Adrenal gland (tissue), 12 donors: ENCODE measurements around the gene A4GALT. TPM values are rescaled to one million over a fixed set of nuclear protein-coding genes. Genes with fewer than 3 reads are reported as not detected.

ENCODE experiments used
- DNase-seq, 7 donors: peaks; one replicate each; pipeline ENCODE4 v3.0.0-alpha.2; 2019 to 2020
- H3K27ac ChIP-seq, 5 donors: fragments of 200-600 bp; sonication (generic) in 4 of 5; 1 replicate in 3 of 5; 2 replicates in 2 of 5; pipeline versions ENCODE4 v1.5.1 to v1.8.0; 2016 to 2020; ENCODE audit warnings: mild to moderate bottlenecking in 1 of 5
- H3K27me3 ChIP-seq: fragments of 200-600 bp; 2 replicates; pipeline ENCODE4 v1.8.0; 2021
- H3K36me3 ChIP-seq, 2 donors: fragments of 200-600 bp; replicated peaks in 1 of 2; 1 replicate in 1 of 2; 2 replicates in 1 of 2; pipeline versions ENCODE4 v1.5.1 to v1.8.0; 2018 to 2022
- H3K4me1 ChIP-seq, 2 donors: fragments of 200-600 bp; replicated peaks in 1 of 2; 1 replicate in 1 of 2; 2 replicates in 1 of 2; pipeline versions ENCODE4 v1.5.1 to v1.8.0; 2018 to 2021
- H3K4me3 ChIP-seq, 4 donors: fragments of 200-600 bp; sonication (generic) in 3 of 4; one replicate each; pipeline ENCODE4 v1.5.1; 2016 to 2018
- H3K9me3 ChIP-seq, 3 donors: fragments of 200-600 bp; sonication (generic) in 1 of 3; replicated peaks in 1 of 3; 1 replicate in 2 of 3; 2 replicates in 1 of 3; pipeline versions ENCODE4 v1.5.1 to v1.8.0; 2016 to 2021
- POLR2A ChIP-seq, 2 donors: fragments of 450-650 bp; IDR thresholded peaks; one replicate each; pipeline ENCODE4 v1.6.1; 2017; ENCODE audit warnings: antibody characterized with exemption in 2 of 2, mild to moderate bottlenecking in 2 of 2, moderate library complexity in 1 of 2
- WGBS, 4 donors: extraction: QIAGEN DNeasy Blood & Tissue Kit in 2 of 4; methylation state at CpG; one replicate each; pipeline versions ENCODE4 v1.1.5 to v1.1.7; 2013 to 2017; 5-methylcytosine and 5-hydroxymethylcytosine counted together
- intact Hi-C, 2 donors: fragments of 100-400 bp; cut with DNase I; formaldehyde crosslinking; loops; one replicate each; pipeline versions ENCODE4 v1.14.1 to v1.15.0; 2022 to 2023
- polyA plus RNA-seq, 3 donors: library from polyadenylated mRNA; stranded (reverse); fragments of 200-250 nt in 2 of 3; fragments of 350-450 nt in 1 of 3; fragmentation: Illumina TruSeq in 1 of 3; extraction: RNeasy Lipid Tissue Mini Kit (QIAGEN cat#74804) in 1 of 3; gene quantifications; one replicate each; pipeline ENCODE4 v1.2.3, GENCODE V29; 2013 to 2014
- total RNA-seq, 9 donors: library from RNA; depleted of rRNA in 4 of 9; stranded (reverse); fragments of >200 nt in 4 of 9; fragments of 120-200 nt in 1 of 9; fragmentation: NEBNext Ultra II Directional in 1 of 9; extraction: Animal tissue kit (Norgen Biotek cat#: 25700) in 1 of 9; gene quantifications; one replicate each; pipeline versions ENCODE4 v1.1.0 to v1.2.4, GENCODE V29; 2013 to 2023
- TF ChIP-seq, protein P1 (sequence below), 6 experiments: fragments of 450-650 bp in 4 of 6; fragments of 200-600 bp in 2 of 6; sonication (generic) in 1 of 6; IDR thresholded peaks; 1 replicate in 5 of 6; 2 replicates in 1 of 6; pipeline versions ENCODE4 v1.5.1 to v1.8.0; 2016 to 2021; ENCODE audit warnings: antibody characterized with exemption in 6 of 6, mild to moderate bottlenecking in 2 of 6, moderate library complexity in 1 of 6
- donor health status: healthy with polysubstance abuse.
- donor health status: Bipolar disorder and iron deficiency.
- donor health status: DM: yes; HTN: yes; CAD: no.
- donor health status: DM: no; HTN: no; CAD: no.
- donor health status: DM: no; HTN: no; CAD: no.
- donor health status: DM: yes; HTN: yes; CAD: no.

The A4GALT gene
- total and polyA plus RNA-seq, 12 donors: 1.9 to 29.8 (median 17.4) TPM

DNA sequence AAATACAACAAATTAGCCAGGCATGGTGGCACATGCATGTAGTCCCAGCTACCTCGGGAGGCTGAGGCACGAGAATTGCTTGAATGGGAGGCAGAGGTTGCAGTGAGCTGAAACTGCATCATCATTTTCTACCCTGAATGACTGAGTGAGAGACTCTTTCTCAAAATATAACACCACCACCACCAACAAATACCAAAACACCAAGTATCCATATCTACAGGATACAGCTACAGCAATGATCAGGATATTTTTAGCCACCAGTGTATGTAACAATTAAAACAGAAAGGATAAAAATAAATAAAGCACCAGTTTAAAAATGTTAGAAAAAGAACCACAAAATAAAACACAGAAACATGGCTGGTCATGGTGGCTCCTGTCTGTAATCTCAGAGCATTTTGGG lies 13.2 kb downstream of the A4GALT start:
- WGBS, 4 donors: 92 to 97% (median 93%) methylated on average over 2 of the region's 2 CpGs
- Histone ChIP-seq H3K9me3 (no peaks in the 10 kb centered on the region), H3K4me1 (peaks cover 0 to 15% of the 10 kb centered on the region in 2 donors), H3K4me3 (no peak overlapping the region), H3K27me3 (no peaks in the 10 kb centered on the region), H3K27ac (no peak overlapping the region), H3K36me3 (no peaks in the 10 kb centered on the region)
- DNase-seq: no peak
- intact Hi-C loops: no loop called here
- TF ChIP-seq, protein P1, sequence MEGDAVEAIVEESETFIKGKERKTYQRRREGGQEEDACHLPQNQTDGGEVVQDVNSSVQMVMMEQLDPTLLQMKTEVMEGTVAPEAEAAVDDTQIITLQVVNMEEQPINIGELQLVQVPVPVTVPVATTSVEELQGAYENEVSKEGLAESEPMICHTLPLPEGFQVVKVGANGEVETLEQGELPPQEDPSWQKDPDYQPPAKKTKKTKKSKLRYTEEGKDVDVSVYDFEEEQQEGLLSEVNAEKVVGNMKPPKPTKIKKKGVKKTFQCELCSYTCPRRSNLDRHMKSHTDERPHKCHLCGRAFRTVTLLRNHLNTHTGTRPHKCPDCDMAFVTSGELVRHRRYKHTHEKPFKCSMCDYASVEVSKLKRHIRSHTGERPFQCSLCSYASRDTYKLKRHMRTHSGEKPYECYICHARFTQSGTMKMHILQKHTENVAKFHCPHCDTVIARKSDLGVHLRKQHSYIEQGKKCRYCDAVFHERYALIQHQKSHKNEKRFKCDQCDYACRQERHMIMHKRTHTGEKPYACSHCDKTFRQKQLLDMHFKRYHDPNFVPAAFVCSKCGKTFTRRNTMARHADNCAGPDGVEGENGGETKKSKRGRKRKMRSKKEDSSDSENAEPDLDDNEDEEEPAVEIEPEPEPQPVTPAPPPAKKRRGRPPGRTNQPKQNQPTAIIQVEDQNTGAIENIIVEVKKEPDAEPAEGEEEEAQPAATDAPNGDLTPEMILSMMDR (IDR thresholded peaks at IDR 0.05): no peak
- no peak for TF ChIP-seq POLR2A (IDR thresholded peaks at IDR 0.05)

GRCh38 chr22:42704896-42705295 lies 15.8 kb downstream of the A4GALT start:
- Histone ChIP-seq H3K4me1 (no peaks in the 10 kb centered on the region), H3K4me3 (no peak overlapping the region), H3K27me3 (no peaks in the 10 kb centered on the region), H3K36me3 (no peaks in the 10 kb centered on the region), H3K9me3 (no peaks in the 10 kb centered on the region), H3K27ac (no peak overlapping the region)
- TF ChIP-seq POLR2A (IDR thresholded peaks at IDR 0.05): no peak
- TF ChIP-seq, protein P1 (IDR thresholded peaks at IDR 0.05): no peak
- WGBS, 4 donors: 86 to 91% (median 89%) methylated on average over 4 of the region's 4 CpGs
- intact Hi-C loops: loop anchor here in 1 of 2 donors (5.0 kb wide), 1 partner anchor 43 kb away; no protein-coding TSS in a partner anchor
- DNase-seq: no peak

DNA sequence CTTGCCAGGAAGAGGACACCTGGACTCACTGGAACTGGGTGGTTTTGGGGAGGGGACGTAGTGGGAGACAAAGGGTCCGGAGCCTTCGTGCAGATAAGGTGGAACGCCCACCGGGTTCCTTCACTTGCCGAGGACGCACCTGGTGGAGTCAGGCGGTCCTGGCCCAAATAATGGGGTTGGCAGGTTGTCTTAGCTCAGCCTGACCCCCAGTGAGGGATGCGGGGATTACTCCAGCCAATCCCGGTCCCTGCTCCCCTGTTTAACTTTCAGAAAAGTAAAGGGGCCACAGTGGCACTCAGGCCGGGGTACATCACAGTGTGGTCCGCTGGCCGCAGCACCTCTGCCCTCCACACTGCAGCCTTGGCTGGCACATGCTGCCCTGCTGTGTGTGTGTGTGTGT lies 18.0 kb downstream of the A4GALT start:
- intact Hi-C loops: loop anchor here in 1 of 2 donors (5.0 kb wide), 1 partner anchor 40 kb away; no protein-coding TSS in a partner anchor
- 87 to 95% (median 94%) methylated on average over 4 to 13 of the region's 13 CpGs; no CpG with 5 or more reads in 1 of the 4 donors for WGBS, 4 donors
- no peak overlapping the region for H3K27ac ChIP-seq
- no peak overlapping the region for H3K4me3 ChIP-seq
- H3K36me3 ChIP-seq: no peaks in the 10 kb centered on the region
- no peak for DNase-seq
- H3K27me3 ChIP-seq: no peaks in the 10 kb centered on the region
- no peaks in the 10 kb centered on the region for H3K9me3 ChIP-seq
- H3K4me1 ChIP-seq: peaks cover 5 to 16% of the 10 kb centered on the region in 2 donors
- TF ChIP-seq, protein P1 (IDR thresholded peaks at IDR 0.05): no peak
- TF ChIP-seq POLR2A (IDR thresholded peaks at IDR 0.05): no peak

GRCh38 chr22:42701694-42702093 lies 19.0 kb downstream of the A4GALT start:
- Histone ChIP-seq H3K27me3 (no peaks in the 10 kb centered on the region), H3K27ac (no peak overlapping the region), H3K9me3 (no peaks in the 10 kb centered on the region), H3K4me1 (peaks cover 5 to 20% of the 10 kb centered on the region in 2 donors), H3K36me3 (no peaks in the 10 kb centered on the region), H3K4me3 (no peak overlapping the region)
- WGBS, 4 donors: 86 to 92% (median 91%) methylated on average over 8 of the region's 8 CpGs
- no peak for DNase-seq
- intact Hi-C loops: loop anchor here in 1 of 2 donors (5.0 kb wide), 1 partner anchor 39 kb away; no protein-coding TSS in a partner anchor
- TF ChIP-seq, protein P1 (IDR thresholded peaks at IDR 0.05): no peak
